B cell (primary cell): ENCODE results near the gene CYRIA. TPM values are rescaled to one million over a fixed set of nuclear protein-coding genes. Genes with fewer than 3 reads are reported as not detected.

Experiments
- ATAC-seq: fragments of 200-7000 bp; cut with Tn5 transposase; one replicate; pipeline ENCODE4 v1.10.0; 2021; ENCODE audit warnings: low read depth, mild to moderate bottlenecking, moderate number of reproducible peaks, moderate library complexity
- CTCF ChIA-PET: fragments of 350-600 bp; sonication (Branson Sonifier 250); formaldehyde crosslinking; loops from one replicate; lab custom pipeline; 2021; ENCODE audit warnings: antibody characterized with exemption, inconsistent platforms; lab: Charles Lee
- POLR2A ChIA-PET: fragments of 350-600 bp; sonication (Branson Sonifier 250); formaldehyde crosslinking; loops from one replicate; lab custom pipeline; 2021; ENCODE audit warnings: antibody characterized with exemption; lab: Charles Lee
- DNase-seq: peaks from one replicate; pipeline ENCODE4 v3.0.0; 2013
- H2AFZ ChIP-seq: 2 replicates; pipeline ENCODE4 v1.6.1; 2012; ENCODE audit warnings: mild to moderate bottlenecking, low read depth, low read length; ENCODE audit not compliant: insufficient read depth, poor library complexity, severe bottlenecking
- H3K27ac ChIP-seq, 2 donors: 1 replicate in 1 of 2; 2 replicates in 1 of 2; pipeline ENCODE4 v1.5.1; 2012 to 2013; ENCODE audit warnings: low read length in 2 of 2, mild to moderate bottlenecking in 2 of 2, moderate library complexity in 1 of 2
- H3K27me3 ChIP-seq, 4 experiments: fragments of 200-600 bp in 1 of 4; sonication (generic) in 1 of 4; replicated peaks in 1 of 4; 1 replicate in 2 of 4; 2 replicates in 2 of 4; pipeline versions ENCODE4 v1.6.1 to v1.7.0; 2013 to 2016; ENCODE audit warnings: low read length in 3 of 4, mild to moderate bottlenecking in 2 of 4, mixed read lengths in 1 of 4, moderate library complexity in 1 of 4; ENCODE audit not compliant: insufficient read depth in 4 of 4, control insufficient read depth in 3 of 4; ENCODE audit errors: control extremely low read depth in 1 of 4
- H3K36me3 ChIP-seq, 2 experiments: replicated peaks in 1 of 2; 1 replicate in 1 of 2; 2 replicates in 1 of 2; pipeline versions ENCODE4 v1.6.1 to v1.7.1; 2013; ENCODE audit warnings: low read length in 1 of 2; ENCODE audit not compliant: insufficient read depth in 2 of 2, control insufficient read depth in 1 of 2; ENCODE audit errors: control extremely low read depth in 1 of 2, extremely low read depth in 1 of 2
- H3K4me1 ChIP-seq, 2 donors: fragments of 200-600 bp in 1 of 2; sonication (generic) in 1 of 2; 1 replicate in 1 of 2; 2 replicates in 1 of 2; pipeline versions ENCODE4 v1.5.1 to v1.6.1; 2013 to 2017; ENCODE audit warnings: low read length in 2 of 2; ENCODE audit not compliant: control insufficient read depth in 2 of 2, insufficient read depth in 2 of 2
- H3K4me2 ChIP-seq: replicated peaks from 2 replicates; pipeline ENCODE3; 2012; ENCODE audit warnings: mild to moderate bottlenecking, low read depth, low read length; ENCODE audit not compliant: poor library complexity, severe bottlenecking
- H3K4me3 ChIP-seq, 5 experiments: fragments of 200-600 bp in 1 of 5; sonication (generic) in 1 of 5; 1 replicate in 3 of 5; 2 replicates in 2 of 5; pipeline versions ENCODE4 v1.5.1 to v1.7.0; 2011 to 2016; ENCODE audit warnings: low read length in 4 of 5, mild to moderate bottlenecking in 4 of 5, low read depth in 2 of 5, control low read depth in 1 of 5, moderate library complexity in 1 of 5; ENCODE audit not compliant: insufficient read depth in 1 of 5; ENCODE audit errors: control extremely low read depth in 1 of 5, extremely low read depth in 1 of 5
- H3K79me2 ChIP-seq: fragments of 200-600 bp; sonication (generic); one replicate; pipeline ENCODE4 v1.6.0; 2016; ENCODE audit warnings: low read length; ENCODE audit not compliant: control insufficient read depth, insufficient read depth
- H3K9ac ChIP-seq: fragments of 200-600 bp; sonication (generic); 2 replicates; pipeline ENCODE4 v1.6.1; 2017; ENCODE audit warnings: mild to moderate bottlenecking, low read length, moderate library complexity
- H3K9me3 ChIP-seq, 3 donors: one replicate each; pipeline versions ENCODE4 v1.6.1 to v1.7.1; 2013; ENCODE audit warnings: low read length in 2 of 3; ENCODE audit not compliant: control insufficient read depth in 2 of 3, insufficient read depth in 1 of 3; ENCODE audit errors: control extremely low read depth in 1 of 3
- H4K20me1 ChIP-seq: 2 replicates; pipeline ENCODE4 v1.6.0; 2012; ENCODE audit warnings: mild to moderate bottlenecking, low read length; ENCODE audit not compliant: insufficient read depth, control insufficient read depth, poor library complexity, severe bottlenecking
- H3K27ac Mint-ChIP-seq: one replicate; pipeline ENCODE4 v1.8.0; 2021; ENCODE audit warnings: mixed read lengths
- H3K27me3 Mint-ChIP-seq: one replicate; pipeline ENCODE4 v1.8.0; 2021; ENCODE audit warnings: mixed read lengths
- H3K4me1 Mint-ChIP-seq: one replicate; pipeline ENCODE4 v1.8.0; 2021; ENCODE audit warnings: mixed read lengths
- H3K4me3 Mint-ChIP-seq: one replicate; pipeline ENCODE4 v1.8.0; 2021; ENCODE audit warnings: mixed read lengths
- H3K9me3 Mint-ChIP-seq: one replicate; pipeline ENCODE4 v1.8.0; 2022; ENCODE audit warnings: mixed read lengths; ENCODE audit not compliant: insufficient read depth
- CTCF ChIP-seq: fragments of 200-600 bp; IDR thresholded peaks from one replicate; pipeline ENCODE4 v1.8.0; 2022; ENCODE audit warnings: antibody characterized with exemption, mild to moderate bottlenecking
- EZH2 ChIP-seq: IDR thresholded peaks from 2 replicates; pipeline ENCODE4 v1.6.1; 2012; ENCODE audit warnings: borderline replicate concordance, low read depth, mild to moderate bottlenecking, moderate library complexity, low read length; ENCODE audit not compliant: insufficient read depth, poor library complexity, severe bottlenecking
- WGBS: methylation state at CpG from one replicate; pipeline ENCODE4 v1.1.5; 2013; ENCODE audit warnings: missing lambda C conversion rate; ENCODE audit not compliant: insufficient coverage; 5-methylcytosine and 5-hydroxymethylcytosine counted together
- intact Hi-C: fragments of 100-400 bp; cut with micrococcal nuclease; formaldehyde crosslinking; loops from one replicate; pipeline ENCODE4 v1.10.0; 2022
- polyA plus RNA-seq: library from polyadenylated mRNA; depleted of rRNA; stranded (reverse); fragments of >200 nt; gene quantifications from 2 replicates; pipeline ENCODE4 v1.2.3, GENCODE V29; 2012
- total RNA-seq, 2 donors: library from RNA; stranded (reverse); fragments of 120-200 nt in 1 of 2; gene quantifications; 1 replicate in 1 of 2; 2 replicates in 1 of 2; pipeline versions ENCODE4 v1.2.3 to v1.2.4, GENCODE V29; 2013 to 2022

The CYRIA gene
- total and polyA plus RNA-seq, 2 donors (not counting 1 experiment from before 2014, with no cell fraction given), result 16.8 to 58.8 TPM

DNA sequence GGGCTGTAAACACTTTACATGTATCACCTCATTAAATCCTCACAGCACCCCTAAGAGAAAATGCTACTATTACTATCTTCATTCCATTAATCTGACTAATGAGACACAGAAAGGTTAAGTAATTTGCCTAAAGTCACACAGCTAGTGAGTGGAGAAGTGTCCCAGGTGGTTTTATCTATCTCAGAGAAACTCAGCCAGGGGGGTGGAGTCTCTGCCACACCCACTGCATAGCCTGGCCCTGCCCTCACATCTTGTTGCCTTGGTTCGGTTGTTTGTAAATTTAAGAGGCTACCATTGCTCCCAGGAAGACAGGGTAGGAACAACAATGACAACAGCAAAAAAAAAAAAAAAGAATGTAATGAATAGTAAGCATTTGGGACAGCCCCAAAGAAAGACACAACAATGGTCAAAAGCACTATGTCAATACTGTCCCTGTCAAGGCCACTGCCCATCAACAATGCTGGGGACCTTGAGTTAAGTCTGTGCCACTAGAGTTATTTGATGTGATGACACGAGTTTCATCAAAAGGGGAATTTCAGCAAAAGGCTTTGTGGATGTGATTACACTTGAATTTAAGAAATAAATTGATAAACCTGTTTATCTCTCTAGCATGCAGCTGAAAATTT lies 17.5 kb downstream of the CYRIA start:
- Mint-ChIP-seq H3K27ac (peak overlapping the region; percentile 0), H3K4me3 (peak overlapping the region; percentile 9), H3K4me1 (peaks cover 82% of the 10 kb centered on the region), H3K27me3 (no peaks in the 10 kb centered on the region), H3K9me3 (no peaks in the 10 kb centered on the region)
- Histone ChIP-seq H3K27ac (no peak overlapping the region), H3K27me3 (no peaks in the 10 kb centered on the region), H3K4me1 (peaks cover 55 to 56% of the 10 kb centered on the region in 2 donors), H2AFZ (no peak overlapping the region), H3K36me3 (peaks cover 0 to 37% of the 10 kb centered on the region in 2 experiments), H3K9me3 (no peaks in the 10 kb centered on the region), H3K9ac (no peak overlapping the region), H4K20me1 (peaks cover 54% of the 10 kb centered on the region), H3K79me2 (peaks cover 100% of the 10 kb centered on the region), H3K4me3 (no peak overlapping the region), H3K4me2 (peak overlapping the region; percentile 6)
- DNase-seq (no peak), ATAC-seq (no peak)
- CTCF ChIA-PET, result interaction anchor here (1.0 to 1.3 kb wide), 2 partner anchors 10 to 16 kb away, joined by 5 read pairs; no protein-coding TSS in a partner anchor
- no CpG with 5 or more reads among the region's 2 CpGs for WGBS
- no peak for TF ChIP-seq CTCF
- no peak for TF ChIP-seq EZH2
- intact Hi-C loops, result no loop called here
- POLR2A ChIA-PET, result no interaction called here
